Left lung (tissue), 10 donors: Measurements from ENCODE around the gene TENM4. TPM values are rescaled to one million over a fixed set of nuclear protein-coding genes. Genes with fewer than 3 reads are reported as not detected.

Experiments used
- ATAC-seq: fragments of 200-7000 bp; cut with Tn5 transposase; one replicate; pipeline ENCODE4 v1.9.1; 2020; ENCODE audit warnings: moderate library complexity
- DNase-seq, 4 donors: peaks; one replicate each; pipeline ENCODE4 v3.0.0-alpha.2; 2013 to 2020
- H3K27ac ChIP-seq, 2 donors: fragments of 200-600 bp; sonication (generic) in 1 of 2; one replicate each; pipeline versions ENCODE4 v1.5.0 to v1.8.0; 2020 to 2021
- H3K27me3 ChIP-seq, 2 donors: fragments of 200-600 bp; sonication (generic) in 1 of 2; one replicate each; pipeline versions ENCODE4 v1.5.0 to v1.8.0; 2020 to 2021
- H3K36me3 ChIP-seq, 2 donors: fragments of 200-600 bp; sonication (generic) in 1 of 2; one replicate each; pipeline versions ENCODE4 v1.5.0 to v1.8.0; 2020 to 2021
- H3K4me1 ChIP-seq, 2 donors: fragments of 200-600 bp; one replicate each; pipeline ENCODE4 v1.8.0; 2021
- H3K4me3 ChIP-seq, 2 donors: fragments of 200-600 bp; sonication (generic) in 1 of 2; one replicate each; pipeline versions ENCODE4 v1.5.0 to v1.8.0; 2020 to 2021; ENCODE audit warnings: mild to moderate bottlenecking in 1 of 2
- H3K9me3 ChIP-seq, 2 donors: fragments of 200-600 bp; sonication (generic) in 1 of 2; one replicate each; pipeline versions ENCODE4 v1.5.0 to v1.8.0; 2020 to 2021
- intact Hi-C, 2 donors: fragments of 100-400 bp; cut with DNase I; formaldehyde crosslinking; loops; one replicate each; pipeline versions ENCODE4 v1.11.2 to v1.14.2; 2022
- polyA plus RNA-seq, 6 donors: library from polyadenylated mRNA; unstranded; fragments of 120-200 nt; gene quantifications; one replicate each; pipeline ENCODE4 v1.2.1, GENCODE V29; 2013; ENCODE audit not compliant: insufficient read length in 6 of 6
- total RNA-seq, 2 donors: library from RNA; stranded (reverse); fragmentation: NEBNext Ultra II Directional; extraction: Animal tissue kit (Norgen Biotek cat#: 25700); gene quantifications; one replicate each; pipeline ENCODE4 v1.2.1, GENCODE V29; 2021
- TF ChIP-seq, protein P1 (sequence below), 2 donors: fragments of 200-600 bp; sonication (generic) in 1 of 2; IDR thresholded peaks; one replicate each; pipeline versions ENCODE4 v1.5.0 to v1.8.0; 2021; ENCODE audit warnings: antibody characterized with exemption in 2 of 2
- donor health status: DM: no; HTN: yes; CAD: no.
- donor health status: DM: no; HTN: no; CAD: no.

TENM4 gene
- total and polyA plus RNA-seq, 8 donors: 3.4 to 7.1 (median 5.2) TPM

DNA sequence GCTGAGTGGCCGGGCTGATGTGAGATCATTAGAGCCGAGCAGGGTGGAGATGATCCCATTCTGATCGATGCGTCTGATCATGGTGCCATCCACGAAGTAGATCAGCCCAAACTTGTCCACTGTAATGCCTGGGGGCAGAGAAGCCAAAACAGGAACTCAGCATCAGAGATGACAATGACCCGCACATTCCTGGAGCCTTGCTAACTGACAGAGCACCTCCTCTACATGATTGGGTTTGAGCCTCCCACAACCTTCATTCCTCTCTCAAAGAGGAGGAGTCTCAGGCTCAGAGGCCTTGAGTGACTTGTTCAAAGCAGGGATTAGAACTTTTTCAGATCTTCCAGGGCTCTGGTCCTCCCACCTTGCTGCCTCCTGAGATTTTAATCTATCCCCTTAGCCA lies 732.4 kb downstream of the TENM4 start:
- H3K4me3 ChIP-seq: no peak overlapping the region
- DNase-seq: no peak
- no peaks in the 10 kb centered on the region for H3K36me3 ChIP-seq
- H3K9me3 ChIP-seq: no peaks in the 10 kb centered on the region
- H3K4me1 ChIP-seq: no peaks in the 10 kb centered on the region
- no peak overlapping the region for H3K27ac ChIP-seq
- intact Hi-C loops: no loop called here
- TF ChIP-seq, protein P1, sequence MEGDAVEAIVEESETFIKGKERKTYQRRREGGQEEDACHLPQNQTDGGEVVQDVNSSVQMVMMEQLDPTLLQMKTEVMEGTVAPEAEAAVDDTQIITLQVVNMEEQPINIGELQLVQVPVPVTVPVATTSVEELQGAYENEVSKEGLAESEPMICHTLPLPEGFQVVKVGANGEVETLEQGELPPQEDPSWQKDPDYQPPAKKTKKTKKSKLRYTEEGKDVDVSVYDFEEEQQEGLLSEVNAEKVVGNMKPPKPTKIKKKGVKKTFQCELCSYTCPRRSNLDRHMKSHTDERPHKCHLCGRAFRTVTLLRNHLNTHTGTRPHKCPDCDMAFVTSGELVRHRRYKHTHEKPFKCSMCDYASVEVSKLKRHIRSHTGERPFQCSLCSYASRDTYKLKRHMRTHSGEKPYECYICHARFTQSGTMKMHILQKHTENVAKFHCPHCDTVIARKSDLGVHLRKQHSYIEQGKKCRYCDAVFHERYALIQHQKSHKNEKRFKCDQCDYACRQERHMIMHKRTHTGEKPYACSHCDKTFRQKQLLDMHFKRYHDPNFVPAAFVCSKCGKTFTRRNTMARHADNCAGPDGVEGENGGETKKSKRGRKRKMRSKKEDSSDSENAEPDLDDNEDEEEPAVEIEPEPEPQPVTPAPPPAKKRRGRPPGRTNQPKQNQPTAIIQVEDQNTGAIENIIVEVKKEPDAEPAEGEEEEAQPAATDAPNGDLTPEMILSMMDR (IDR thresholded peaks at IDR 0.05): no peak
- H3K27me3 ChIP-seq: no peaks in the 10 kb centered on the region
- no peak for ATAC-seq

DNA sequence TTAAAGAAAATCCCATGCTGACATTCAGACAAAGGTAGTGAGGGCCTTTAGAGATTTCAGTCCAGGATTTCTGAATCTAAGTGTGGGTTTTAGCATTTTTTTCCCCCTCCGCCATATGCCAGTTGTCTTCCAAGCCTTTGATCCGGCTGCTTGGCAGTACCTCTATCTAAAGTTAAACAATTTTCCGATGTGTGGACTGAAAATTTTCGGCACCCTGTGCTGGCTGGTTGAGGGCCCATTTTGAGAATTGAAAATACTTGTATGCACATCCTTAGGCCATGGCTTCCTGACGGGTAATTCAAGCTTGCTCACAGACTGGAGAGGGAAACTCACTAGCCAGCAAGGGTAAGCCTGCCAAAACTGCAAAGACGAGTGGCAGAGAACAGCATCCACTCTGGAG lies 734.3 kb downstream of the TENM4 start:
- DNase-seq (no peak), ATAC-seq (no peak)
- Histone ChIP-seq H3K4me1 (no peaks in the 10 kb centered on the region), H3K36me3 (no peaks in the 10 kb centered on the region), H3K9me3 (no peaks in the 10 kb centered on the region), H3K27ac (no peak overlapping the region), H3K27me3 (no peaks in the 10 kb centered on the region), H3K4me3 (no peak overlapping the region)
- intact Hi-C loops: no loop called here
- TF ChIP-seq, protein P1 (IDR thresholded peaks at IDR 0.05): no peak

DNA sequence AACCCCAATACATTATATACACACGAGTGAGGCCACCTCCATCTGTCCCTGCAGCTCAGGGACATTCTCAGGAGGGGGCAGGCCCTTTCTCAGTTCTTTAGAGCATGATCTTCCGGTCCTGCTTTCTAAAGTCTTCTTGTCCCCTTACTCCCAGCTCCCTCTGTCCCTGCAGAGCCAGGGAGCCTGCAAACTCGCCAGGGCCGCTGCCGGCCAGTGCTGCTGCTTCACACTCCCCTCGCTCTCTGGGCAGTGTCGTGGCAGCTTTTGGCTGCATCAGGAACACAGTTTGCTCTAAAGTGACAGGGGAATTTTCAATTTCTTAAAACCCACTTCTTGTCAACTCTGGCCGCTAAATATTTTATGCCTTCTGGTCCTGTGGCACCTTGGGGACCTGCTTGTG lies 736.0 kb downstream of the TENM4 start:
- TF ChIP-seq, protein P1 (IDR thresholded peaks at IDR 0.05): no peak
- no peaks in the 10 kb centered on the region for H3K4me1 ChIP-seq
- no peak for ATAC-seq
- no peaks in the 10 kb centered on the region for H3K27me3 ChIP-seq
- H3K9me3 ChIP-seq: no peaks in the 10 kb centered on the region
- no peak for DNase-seq
- H3K36me3 ChIP-seq: no peaks in the 10 kb centered on the region
- intact Hi-C loops: no loop called here
- no peak overlapping the region for H3K27ac ChIP-seq
- no peak overlapping the region for H3K4me3 ChIP-seq

DNA sequence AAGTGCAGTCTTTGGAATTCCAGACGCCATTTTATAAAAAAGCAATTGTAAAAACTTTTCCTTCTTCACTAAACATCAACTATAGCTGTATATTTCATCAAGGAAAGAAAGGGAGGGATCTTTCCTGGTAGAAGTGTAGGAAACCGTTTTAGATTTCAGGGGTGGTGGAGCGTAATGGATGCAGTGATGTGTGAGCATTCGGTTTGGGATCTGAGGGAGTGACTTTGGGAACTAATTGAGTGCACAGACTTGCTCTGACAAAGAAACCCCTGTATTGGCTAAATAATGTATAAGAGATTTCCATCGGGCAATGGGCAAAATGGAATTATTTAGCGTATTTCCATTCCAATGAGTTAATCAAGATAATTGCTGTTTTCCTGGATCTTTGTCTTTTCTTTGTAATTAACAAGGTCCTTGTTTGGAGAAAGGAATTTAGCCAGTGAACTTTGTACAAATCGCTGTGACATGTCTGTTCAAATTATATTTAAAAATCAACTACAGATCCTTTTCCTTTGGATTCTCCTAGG lies 741.2 kb downstream of the TENM4 start:
- no peak for DNase-seq

DNA sequence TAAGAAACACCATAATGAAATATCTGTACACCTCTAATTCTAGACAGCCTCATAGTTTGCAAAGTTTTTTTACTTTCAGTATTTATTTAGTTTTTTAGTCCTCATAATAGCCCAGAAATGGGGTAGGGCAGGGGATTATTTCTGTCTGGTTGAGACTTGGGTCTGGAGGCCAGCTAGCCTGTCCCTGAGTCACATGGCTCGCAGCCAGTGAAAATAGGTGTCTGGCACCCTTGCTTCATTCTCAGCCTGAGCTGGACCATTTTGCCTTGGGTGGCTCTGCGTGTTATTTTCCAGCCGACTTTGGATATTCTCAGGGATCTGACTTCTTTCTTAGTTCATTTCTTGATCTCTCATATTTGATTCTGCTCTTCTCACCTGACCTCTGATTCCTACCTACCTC lies 742.2 kb downstream of the TENM4 start:
- Histone ChIP-seq H3K4me1 (no peaks in the 10 kb centered on the region), H3K4me3 (no peak overlapping the region), H3K9me3 (no peaks in the 10 kb centered on the region), H3K27ac (no peak overlapping the region), H3K36me3 (no peaks in the 10 kb centered on the region), H3K27me3 (peaks cover 0 to 17% of the 10 kb centered on the region in 2 donors)
- DNase-seq: no peak
- no peak for ATAC-seq
- intact Hi-C loops: no loop called here
- TF ChIP-seq, protein P1 (IDR thresholded peaks at IDR 0.05): no peak

More for the DNA sequence above, 741.2 kb downstream of the TENM4 start:
- H3K27ac ChIP-seq: no peak overlapping the region
- TF ChIP-seq, protein P1 (IDR thresholded peaks at IDR 0.05): no peak
- peaks cover 0 to 17% of the 10 kb centered on the region in 2 donors for H3K27me3 ChIP-seq
- intact Hi-C loops: no loop called here
- no peaks in the 10 kb centered on the region for H3K9me3 ChIP-seq
- ATAC-seq: no peak
- H3K36me3 ChIP-seq: no peaks in the 10 kb centered on the region
- no peak overlapping the region for H3K4me3 ChIP-seq
- no peaks in the 10 kb centered on the region for H3K4me1 ChIP-seq
